HEK293 (cell line): ENCODE measurements around the gene UQCRQ.

Experiments
- CTCF ChIA-PET: fragments of 350-600 bp; formaldehyde crosslinking; extraction: SDS; loops from one replicate; lab custom pipeline; 2021; ENCODE audit warnings: antibody characterized with exemption; lab: Yijun Ruan, JAX
- POLR2A ChIA-PET: fragments of 300-600 bp; formaldehyde crosslinking; extraction: SDS; loops from one replicate; lab custom pipeline; 2020; ENCODE audit warnings: antibody characterized with exemption, inconsistent platforms; lab: Yijun Ruan, JAX
- H3K27ac ChIP-seq: fragments of 200-500 bp; sonication (Bioruptor generic); 2 replicates; pipeline ENCODE4 v1.5.1; 2014; ENCODE audit warnings: low read depth, low read length, control low read depth, inconsistent platforms; ENCODE audit errors: extremely low read depth
- H3K36me3 ChIP-seq, 2 experiments: fragments of 200-500 bp in 1 of 2; sonication (Bioruptor generic) in 1 of 2; 1 replicate in 1 of 2; 2 replicates in 1 of 2; pipeline ENCODE4 v1.5.1; 2014 to 2017; ENCODE audit warnings: inconsistent platforms in 2 of 2, low read length in 2 of 2; ENCODE audit not compliant: control insufficient read depth in 2 of 2, insufficient read depth in 1 of 2
- H3K4me1 ChIP-seq: fragments of 200-500 bp; sonication (Bioruptor generic); 2 replicates; pipeline ENCODE4 v1.5.1; 2014; ENCODE audit warnings: mild to moderate bottlenecking, low read length, inconsistent platforms; ENCODE audit not compliant: control insufficient read depth, insufficient read depth
- H3K4me3 ChIP-seq: 2 replicates; pipeline ENCODE4 v1.5.1; 2011; ENCODE audit warnings: low read depth, mild to moderate bottlenecking, control low read depth, low read length, moderate library complexity
- H3K9me3 ChIP-seq: fragments of 200-500 bp; sonication (Bioruptor generic); 2 replicates; pipeline ENCODE4 v1.5.1; 2014; ENCODE audit warnings: low read depth, low read length, inconsistent platforms; ENCODE audit not compliant: control insufficient read depth, insufficient read depth
- BCL6B ChIP-seq: fragments of 450-650 bp; formaldehyde crosslinking; IDR thresholded peaks from 2 replicates; pipeline ENCODE4 v1.5.1; 2017; ENCODE audit warnings: missing biosample characterization, missing genetic modification characterization
- EGR2 ChIP-seq: fragments of 450-650 bp; formaldehyde crosslinking; IDR thresholded peaks from 2 replicates; pipeline ENCODE4 v1.5.1; 2016; ENCODE audit warnings: low read depth, missing biosample characterization, missing genetic modification characterization
- ELK4 ChIP-seq: IDR thresholded peaks from 2 replicates; pipeline ENCODE4 v1.6.1; 2011; ENCODE audit warnings: mild to moderate bottlenecking, low read depth, low read length, borderline replicate concordance
- HOXC10 ChIP-seq: sonication (generic); formaldehyde crosslinking; IDR thresholded peaks from 2 replicates; pipeline ENCODE4 v1.8.1; 2023; ENCODE audit warnings: mild to moderate bottlenecking, missing genetic modification reagents
- REPIN1 ChIP-seq: fragments of 450-650 bp; formaldehyde crosslinking; IDR thresholded peaks from 2 replicates; pipeline ENCODE4 v1.5.1; 2017; ENCODE audit warnings: missing biosample characterization, missing genetic modification characterization, low read depth
- ZBTB1 ChIP-seq: fragments of 450-650 bp; formaldehyde crosslinking; IDR thresholded peaks from 2 replicates; pipeline ENCODE4 v1.5.1; 2016; ENCODE audit warnings: missing biosample characterization, missing genetic modification characterization
- ZBTB6 ChIP-seq: fragments of 450-650 bp; formaldehyde crosslinking; IDR thresholded peaks from 2 replicates; pipeline ENCODE4 v1.5.1; 2017; ENCODE audit warnings: missing biosample characterization, missing genetic modification characterization
- ZBTB8A ChIP-seq: fragments of 450-650 bp; formaldehyde crosslinking; IDR thresholded peaks from 2 replicates; pipeline ENCODE4 v1.5.1; 2016; ENCODE audit warnings: missing biosample characterization, missing genetic modification characterization
- ZFHX2 ChIP-seq: fragments of 450-650 bp; formaldehyde crosslinking; conservative IDR thresholded peaks from 2 replicates; pipeline ENCODE4 v1.5.1; 2016; ENCODE audit warnings: missing biosample characterization, missing genetic modification characterization
- ZIC2 ChIP-seq: fragments of 450-650 bp; formaldehyde crosslinking; IDR thresholded peaks from 2 replicates; pipeline ENCODE4 v1.5.1; 2016; ENCODE audit warnings: missing biosample characterization, missing genetic modification characterization
- ZNF169 ChIP-seq: fragments of 450-650 bp; formaldehyde crosslinking; IDR thresholded peaks from 2 replicates; pipeline ENCODE4 v1.5.1; 2016; ENCODE audit warnings: missing biosample characterization, missing genetic modification characterization
- ZNF239 ChIP-seq: fragments of 450-650 bp; formaldehyde crosslinking; IDR thresholded peaks from 2 replicates; pipeline ENCODE4 v1.5.1; 2016; ENCODE audit warnings: missing biosample characterization, missing genetic modification characterization
- ZNF350 ChIP-seq: fragments of 450-650 bp; formaldehyde crosslinking; IDR thresholded peaks from 2 replicates; pipeline ENCODE4 v1.5.0; 2017; ENCODE audit warnings: missing biosample characterization, mild to moderate bottlenecking, missing genetic modification characterization
- ZNF394 ChIP-seq: fragments of 450-650 bp; formaldehyde crosslinking; IDR thresholded peaks from 2 replicates; pipeline ENCODE4 v1.5.1; 2016; ENCODE audit warnings: missing biosample characterization, missing genetic modification characterization, mild to moderate bottlenecking, moderate library complexity, borderline replicate concordance
- ZNF521 ChIP-seq: fragments of 450-650 bp; formaldehyde crosslinking; IDR thresholded peaks from 2 replicates; pipeline ENCODE4 v1.5.1; 2017; ENCODE audit warnings: missing biosample characterization, mild to moderate bottlenecking, missing genetic modification characterization
- ZNF529 ChIP-seq: fragments of 450-650 bp; formaldehyde crosslinking; IDR thresholded peaks from 2 replicates; pipeline ENCODE4 v1.5.1; 2017; ENCODE audit warnings: missing genetic modification characterization, missing biosample characterization; ENCODE audit not compliant: insufficient replicate concordance
- ZNF654 ChIP-seq: fragments of 450-650 bp; formaldehyde crosslinking; IDR thresholded peaks from 2 replicates; pipeline ENCODE4 v1.5.1; 2016; ENCODE audit warnings: low read depth, missing biosample characterization, missing genetic modification characterization
- ZNF664 ChIP-seq: fragments of 450-650 bp; formaldehyde crosslinking; IDR thresholded peaks from 2 replicates; pipeline ENCODE4 v1.5.1; 2016; ENCODE audit warnings: missing biosample characterization, missing genetic modification characterization
- ZNF785 ChIP-seq: fragments of 450-650 bp; formaldehyde crosslinking; IDR thresholded peaks from 2 replicates; pipeline ENCODE4 v1.5.1; 2016; ENCODE audit warnings: missing biosample characterization, missing genetic modification characterization
- ZSCAN30 ChIP-seq: fragments of 450-650 bp; IDR thresholded peaks from 2 replicates; pipeline ENCODE4 v1.5.1; 2018; ENCODE audit warnings: missing biosample characterization, mild to moderate bottlenecking, missing genetic modification characterization, moderate library complexity

UQCRQ gene

GRCh38 chr5:132822650-132823480, 43.6 kb upstream of the UQCRQ start:
- H3K4me1 ChIP-seq: no peaks in the 10 kb centered on the region
- H3K9me3 ChIP-seq: no peaks in the 10 kb centered on the region
- CTCF ChIA-PET: no interaction called here
- no peak overlapping the region for H3K4me3 ChIP-seq
- TF ChIP-seq ZFHX2 (tag by site-specific recombination): 0 out of 2 replicates have a peak, but pooled peaks have one; percentile 12
- no peak for TF ChIP-seq ZNF169 (tag by site-specific recombination)
- TF ChIP-seq ZBTB6 (tag by site-specific recombination): 0 out of 2 replicates have a peak, but pooled peaks have one; percentile 18
- TF ChIP-seq, all 188 proteins: peak for 2
- POLR2A ChIA-PET: interaction anchor here (1.4 kb wide), 1 partner anchor 16 kb away, joined by 5 read pairs; no protein-coding TSS in a partner anchor
- no peak overlapping the region for H3K27ac ChIP-seq
- H3K36me3 ChIP-seq: peaks cover 0 to 29% of the 10 kb centered on the region in 2 experiments; a peak in 1 of 3 replicates

GRCh38 chr5:132823481-132824050, 42.9 kb upstream of the UQCRQ start:
- no peak overlapping the region for H3K4me3 ChIP-seq
- TF ChIP-seq EGR2 (tag by site-specific recombination): peak; percentile 36; the same call in 1 of the 2 replicates
- TF ChIP-seq ZNF529 (tag by site-specific recombination): no peak
- 0 out of 2 replicates have a peak, but pooled peaks have one; percentile 1 for TF ChIP-seq ZFHX2 (tag by site-specific recombination)
- H3K4me1 ChIP-seq: no peaks in the 10 kb centered on the region
- H3K36me3 ChIP-seq: peaks cover 0 to 32% of the 10 kb centered on the region in 2 experiments; a peak in 1 of 3 replicates
- no peaks in the 10 kb centered on the region for H3K9me3 ChIP-seq
- POLR2A ChIA-PET: interaction anchor here (1.3 to 1.4 kb wide), 2 partner anchors 16 to 86 kb away, joined by 3 to 5 read pairs; partner anchors contain the start of gene KIF3A
- CTCF ChIA-PET: interaction anchor here (0.5 to 0.7 kb wide), 2 partner anchors 112 to 234 kb away, joined by 3 to 4 read pairs; no protein-coding TSS in a partner anchor
- H3K27ac ChIP-seq: no peak overlapping the region

- ChIA-PET CTCF (interaction anchor here (0.5 to 0.6 kb wide), 2 partner anchors 48 to 235 kb away, joined by 3 to 7 read pairs; no protein-coding TSS in a partner anchor), POLR2A (interaction anchor here (1.3 kb wide), 1 partner anchor 87 kb away, joined by 3 read pairs; the partner anchor contains the start of gene KIF3A)
- peak; percentile 29; the same call in 1 of the 2 replicates for TF ChIP-seq ZIC2
- TF ChIP-seq ELK4: no peak
- H3K4me1 ChIP-seq: no peaks in the 10 kb centered on the region
- H3K9me3 ChIP-seq: no peaks in the 10 kb centered on the region
- peaks cover 0 to 38% of the 10 kb centered on the region in 2 experiments; a peak in 1 of 3 replicates for H3K36me3 ChIP-seq
- H3K27ac ChIP-seq: no peak overlapping the region
- no peak overlapping the region for H3K4me3 ChIP-seq
These were observed 42.0 kb upstream of the UQCRQ start for GRCh38 chr5:132824426-132824825.

- no peaks in the 10 kb centered on the region for H3K9me3 ChIP-seq
- ChIA-PET POLR2A (no interaction called here), CTCF (interaction anchor here (0.6 kb wide), 2 partner anchors 24 to 718 kb away, joined by 3 read pairs; no protein-coding TSS in a partner anchor)
- H3K27ac ChIP-seq: no peak overlapping the region
- H3K4me3 ChIP-seq: no peak overlapping the region
- peaks cover 0 to 38% of the 10 kb centered on the region in 2 experiments; a peak in 1 of 3 replicates for H3K36me3 ChIP-seq
- no peaks in the 10 kb centered on the region for H3K4me1 ChIP-seq
- no peak for TF ChIP-seq HOXC10 (CRISPR knock-in tag)
- TF ChIP-seq ZBTB8A: no peak
- no peak for TF ChIP-seq ZNF239 (tag by site-specific recombination)
- no peak for TF ChIP-seq ZNF664 (tag by site-specific recombination)
- no peak for TF ChIP-seq ZNF785 (tag by site-specific recombination)
- no peak for TF ChIP-seq BCL6B
- TF ChIP-seq ZNF394 (tag by site-specific recombination): no peak
- TF ChIP-seq ZNF654: no peak
- TF ChIP-seq ZNF521 (tag by site-specific recombination): no peak
- no peak for TF ChIP-seq ZSCAN30 (tag by site-specific recombination)
- TF ChIP-seq ZNF350 (tag by site-specific recombination): no peak
- TF ChIP-seq ZBTB1 (tag by site-specific recombination): no peak
- TF ChIP-seq REPIN1: no peak
These were observed 41.2 kb upstream of the UQCRQ start for GRCh38 chr5:132825033-132825833.
